GM10266 (cell line): ENCODE results near the gene DLL1.

Experiments
- DNase-seq: peaks from one replicate; pipeline ENCODE4 v3.0.0; 2012; ENCODE audit errors: extremely low spot score
- CTCF ChIP-seq: IDR thresholded peaks from 2 replicates; pipeline ENCODE4 v1.5.1; 2012; ENCODE audit warnings: mild to moderate bottlenecking, low read depth; ENCODE audit not compliant: control insufficient read depth, insufficient read depth; ENCODE audit errors: missing control alignments

Gene DLL1

GRCh38 chr6:170251776-170252571 lies 38.9 kb downstream of the DLL1 start:
- no peak for DNase-seq
- no peak for TF ChIP-seq CTCF

- no peak for DNase-seq
- no peak for TF ChIP-seq CTCF
Measured at GRCh38 chr6:170250981-170251775, 39.7 kb downstream of the DLL1 start.

GRCh38 chr6:170250455-170250854 lies 40.4 kb downstream of the DLL1 start:
- no peak for TF ChIP-seq CTCF
- DNase-seq, result no peak

GRCh38 chr6:170249817-170250216 lies 41.1 kb downstream of the DLL1 start:
- no peak for TF ChIP-seq CTCF
- no peak for DNase-seq

- DNase-seq, result no peak
- TF ChIP-seq CTCF, result no peak
Measured at GRCh38 chr6:170248861-170249600, 41.8 kb downstream of the DLL1 start.

- no peak for TF ChIP-seq CTCF
Measured at GRCh38 chr6:170248111-170248805, 42.6 kb downstream of the DLL1 start.

More at GRCh38 chr6:170248111-170248805, 42.6 kb downstream of the DLL1 start:
- DNase-seq, result no peak
